Right ventricle myocardium inferior (tissue), 1 donor: ENCODE measurements around the gene ASB2. TPM values are rescaled to one million over a fixed set of nuclear protein-coding genes. Genes with fewer than 3 reads are reported as not detected.

Experiments
- ATAC-seq: fragments of 200-7000 bp; cut with Tn5 transposase; one replicate; pipeline ENCODE4 v1.9.1; 2020; ENCODE audit warnings: mild to moderate bottlenecking, moderate library complexity
- DNase-seq: peaks from one replicate; pipeline ENCODE4 v3.0.0; 2021; ENCODE audit errors: missing footprints
- intact Hi-C: fragments of 100-400 bp; cut with DNase I; formaldehyde crosslinking; loops from one replicate; pipeline ENCODE4 v1.11.0; 2022
- total RNA-seq: library from RNA; stranded (reverse); fragmentation: NEBNext Ultra II Directional; extraction: Animal tissue kit (Norgen Biotek cat#: 25700); gene quantifications from one replicate; pipeline ENCODE4 v1.2.1, GENCODE V29; 2021
- donor health status: DM: no; HTN: yes; CAD: no; lungs with severe emphysema.

The ASB2 gene
- total RNA-seq, 1 donor from 2014 or later, result 294 TPM

- intact Hi-C loops, result no loop called here
- DNase-seq, result no peak
- ATAC-seq, result no peak
These were observed 27.0 kb upstream of the ASB2 start for GRCh38 chr14:94003397-94003796.

- DNase-seq (peak; percentile 70), ATAC-seq (peak; percentile 79)
- intact Hi-C loops, result loop anchor here (2.0 kb wide), 1 partner anchor 63 kb away; no protein-coding TSS in a partner anchor
These were observed 25.4 kb upstream of the ASB2 start for GRCh38 chr14:94001501-94002396.

GRCh38 chr14:94001016-94001415, 24.6 kb upstream of the ASB2 start:
- peak; percentile 53 for DNase-seq
- intact Hi-C loops, result loop anchor here (2.0 kb wide), 1 partner anchor 62 kb away; no protein-coding TSS in a partner anchor
- no peak for ATAC-seq

- peak; percentile 61 for DNase-seq
- intact Hi-C loops, result loop anchor here (2.0 kb wide), 1 partner anchor 61 kb away; no protein-coding TSS in a partner anchor
These were observed 23.9 kb upstream of the ASB2 start for GRCh38 chr14:94000267-94000666.

DNA sequence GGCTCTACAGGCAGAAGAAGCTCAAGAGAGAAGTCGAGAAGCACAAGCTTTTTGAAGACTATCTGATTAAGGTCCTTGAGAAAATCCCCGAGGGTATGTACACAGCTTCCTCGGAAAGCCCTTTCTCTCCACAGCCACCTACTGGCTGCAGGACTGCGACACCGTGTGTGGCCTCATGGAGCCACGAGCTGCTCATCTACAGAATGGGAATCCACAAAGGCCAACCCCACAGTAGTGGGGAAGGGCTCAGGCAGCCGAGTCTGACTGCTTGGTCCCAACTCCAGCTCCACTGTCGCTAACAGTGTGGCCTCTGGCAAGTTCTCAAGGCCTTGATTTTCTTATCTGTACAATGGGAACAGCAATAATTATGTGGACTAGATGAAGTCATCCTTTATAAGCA, 23.2 kb upstream of the ASB2 start:
- peak; percentile 46 for DNase-seq
- intact Hi-C loops, result loop anchor here (5.0 kb wide), 1 partner anchor 42 kb away; no protein-coding TSS in a partner anchor
- no peak for ATAC-seq

More at GRCh38 chr14:94000267-94000666, 23.9 kb upstream of the ASB2 start:
- ATAC-seq, result no peak

DNA sequence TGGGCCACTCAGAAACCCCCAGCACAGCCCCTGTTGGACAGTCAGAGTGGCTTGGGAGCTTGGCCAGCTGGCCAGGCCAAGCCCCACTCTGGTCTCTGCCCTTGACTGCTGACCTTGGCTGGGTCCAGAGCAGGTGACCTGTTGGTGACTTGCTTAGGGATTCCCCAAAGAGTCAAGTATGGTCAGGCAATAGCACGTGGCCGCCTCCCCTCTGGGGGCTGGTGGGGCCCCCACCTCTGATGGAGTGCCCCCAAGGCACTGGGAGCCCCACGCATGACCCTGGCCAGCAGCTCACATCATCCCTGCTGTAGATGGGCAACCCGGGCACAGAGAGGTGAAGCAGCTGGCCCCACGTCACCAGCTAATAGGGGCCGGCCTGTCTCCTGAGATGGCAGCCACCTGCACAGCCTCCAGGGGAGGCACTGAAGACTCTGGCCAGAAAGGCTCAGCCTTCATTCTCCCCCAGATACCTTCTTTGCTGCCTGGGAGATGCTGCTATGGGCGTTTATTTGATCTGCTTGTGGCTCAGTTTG, 22.6 kb upstream of the ASB2 start:
- no peak for ATAC-seq
- DNase-seq, result peak; percentile 26
- intact Hi-C loops, result loop anchor here (5.0 kb wide), 1 partner anchor 42 kb away; no protein-coding TSS in a partner anchor

DNA sequence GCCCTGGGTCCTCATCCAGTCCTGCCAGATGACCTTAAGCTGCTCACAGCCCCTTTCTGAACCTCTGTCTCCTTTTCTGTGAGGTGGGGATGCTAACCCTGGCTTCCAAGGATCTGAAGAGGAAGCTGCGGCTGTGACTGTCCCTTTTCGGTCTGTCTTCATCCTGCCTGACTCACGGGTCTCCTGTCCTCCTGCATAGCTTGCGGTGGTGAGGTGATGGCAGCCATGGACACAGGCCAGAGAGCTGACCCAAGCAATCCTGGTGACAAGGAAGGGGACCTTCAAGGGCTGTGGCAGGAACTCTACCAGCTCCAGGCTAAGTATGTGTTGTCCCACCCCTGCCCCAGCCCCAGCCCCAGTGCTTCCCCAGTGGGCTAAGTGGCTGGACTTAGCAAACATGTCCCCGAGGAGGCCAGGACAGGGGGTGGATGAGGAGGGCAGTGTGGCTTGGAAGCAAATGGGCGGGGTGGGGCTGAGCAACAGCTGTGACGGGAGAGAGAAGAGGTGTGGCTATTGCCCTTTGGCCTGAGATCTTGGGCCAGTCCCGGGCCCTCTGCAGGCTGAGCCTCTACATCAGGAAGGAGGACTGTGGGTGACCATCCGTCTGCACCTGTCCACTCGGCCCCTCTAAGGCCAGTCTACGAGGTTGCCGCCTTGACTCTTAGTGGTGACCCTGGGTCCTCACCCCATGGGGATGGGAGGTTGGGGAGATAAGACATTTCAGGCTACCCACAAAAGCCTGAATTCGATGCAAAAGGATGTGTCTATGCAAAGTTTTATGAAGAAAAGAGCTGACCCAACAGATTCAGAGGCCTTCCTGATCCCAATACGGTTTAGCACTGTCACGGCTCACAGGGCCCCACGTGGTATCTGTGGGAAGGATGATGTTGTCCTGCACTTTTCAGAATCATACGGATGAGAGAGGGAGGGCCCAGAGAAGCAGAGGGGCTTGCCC, 21.8 kb upstream of the ASB2 start:
- no peak for ATAC-seq
- intact Hi-C loops, result loop anchor here (5.0 kb wide), 1 partner anchor 41 kb away; no protein-coding TSS in a partner anchor
- DNase-seq, result peak; percentile 42

- intact Hi-C loops, result loop anchor here (5.0 kb wide), 1 partner anchor 40 kb away; no protein-coding TSS in a partner anchor
- DNase-seq, result no peak
These were observed 20.7 kb upstream of the ASB2 start, which contains the start of gene CCDC197 for GRCh38 chr14:93997082-93997481. Gene CCDC197 (plus strand): TSS chr14:93997301. CDS start chr14:93998132, 831 bp downstream.

GRCh38 chr14:93996130-93996695, 19.8 kb upstream of the ASB2 start:
- DNase-seq (no peak), ATAC-seq (no peak)
- intact Hi-C loops, result loop anchor here (5.0 kb wide), 1 partner anchor 39 kb away; no protein-coding TSS in a partner anchor

More at GRCh38 chr14:93997082-93997481, 20.7 kb upstream of the ASB2 start, which contains the start of gene CCDC197:
- ATAC-seq, result no peak

GRCh38 chr14:93994919-93995682, 18.7 kb upstream of the ASB2 start:
- intact Hi-C loops, result loop anchor here (5.0 kb wide), 1 partner anchor 38 kb away; no protein-coding TSS in a partner anchor
- DNase-seq (peak; percentile 80), ATAC-seq (peak; percentile 41)

- no peak for ATAC-seq
- DNase-seq, result no peak
- intact Hi-C loops, result no loop called here
These were observed 17.0 kb upstream of the ASB2 start for GRCh38 chr14:93993382-93993781.

DNA sequence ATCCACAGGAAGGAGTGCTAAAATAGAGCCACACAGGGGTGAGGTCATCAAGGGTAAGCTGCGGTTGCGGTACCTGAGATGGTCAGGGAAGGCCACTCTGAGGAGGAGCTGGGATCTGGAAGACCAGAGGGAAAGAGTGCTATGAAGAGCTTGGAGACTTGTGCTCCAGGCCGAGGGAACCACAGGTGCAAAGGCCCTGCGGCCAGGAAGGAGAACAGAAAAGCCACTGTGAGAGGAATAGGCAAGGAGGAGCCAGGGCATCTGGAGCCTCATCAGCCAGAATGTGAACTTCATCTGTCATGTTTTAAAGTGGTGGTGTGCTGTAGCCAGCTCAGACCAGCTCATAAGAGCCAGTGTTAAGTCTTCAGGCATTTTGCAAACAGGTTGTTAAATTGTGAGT, 15.3 kb upstream of the ASB2 start:
- intact Hi-C loops, result no loop called here
- DNase-seq (no peak), ATAC-seq (no peak)

DNA sequence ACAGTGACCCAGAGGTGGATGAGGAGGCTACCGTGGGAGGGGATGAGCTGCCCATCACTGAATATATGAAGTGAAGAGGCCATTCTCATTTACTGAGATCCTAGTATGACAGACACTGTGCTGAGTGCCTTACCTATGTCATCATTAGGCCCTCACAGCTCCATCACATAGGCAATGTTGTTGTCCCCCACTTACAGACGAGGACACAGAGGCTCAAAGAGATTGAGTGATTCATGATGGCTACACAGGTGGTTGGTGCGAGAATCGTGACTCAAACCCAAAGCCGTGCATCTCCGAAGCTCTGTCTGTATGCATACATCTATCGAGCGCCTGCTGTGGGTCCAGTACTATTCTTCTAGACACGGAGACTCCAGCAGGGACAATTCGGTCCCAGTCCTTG, 14.8 kb upstream of the ASB2 start:
- intact Hi-C loops, result no loop called here
- no peak for ATAC-seq
- no peak for DNase-seq

DNA sequence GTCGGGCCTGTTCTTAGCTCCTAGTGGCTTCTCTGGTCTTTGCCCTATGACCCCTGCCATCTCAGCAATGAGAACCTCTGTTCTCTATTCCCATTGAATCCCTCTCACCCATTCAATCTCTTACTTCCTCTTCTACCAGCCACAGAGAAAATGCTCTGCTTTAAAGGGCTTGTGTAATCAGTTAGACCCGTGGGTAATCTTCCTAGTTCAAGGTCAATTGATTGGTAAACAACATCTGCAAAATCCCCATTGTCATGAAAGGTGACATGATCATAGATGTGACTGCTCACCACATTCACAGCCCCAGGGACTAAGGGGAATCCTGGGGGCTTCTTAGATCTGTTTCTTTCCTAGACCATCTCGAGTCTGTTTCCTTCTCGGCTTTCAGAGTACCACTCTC, 13.6 kb upstream of the ASB2 start:
- ATAC-seq (no peak), DNase-seq (no peak)
- intact Hi-C loops, result no loop called here

DNA sequence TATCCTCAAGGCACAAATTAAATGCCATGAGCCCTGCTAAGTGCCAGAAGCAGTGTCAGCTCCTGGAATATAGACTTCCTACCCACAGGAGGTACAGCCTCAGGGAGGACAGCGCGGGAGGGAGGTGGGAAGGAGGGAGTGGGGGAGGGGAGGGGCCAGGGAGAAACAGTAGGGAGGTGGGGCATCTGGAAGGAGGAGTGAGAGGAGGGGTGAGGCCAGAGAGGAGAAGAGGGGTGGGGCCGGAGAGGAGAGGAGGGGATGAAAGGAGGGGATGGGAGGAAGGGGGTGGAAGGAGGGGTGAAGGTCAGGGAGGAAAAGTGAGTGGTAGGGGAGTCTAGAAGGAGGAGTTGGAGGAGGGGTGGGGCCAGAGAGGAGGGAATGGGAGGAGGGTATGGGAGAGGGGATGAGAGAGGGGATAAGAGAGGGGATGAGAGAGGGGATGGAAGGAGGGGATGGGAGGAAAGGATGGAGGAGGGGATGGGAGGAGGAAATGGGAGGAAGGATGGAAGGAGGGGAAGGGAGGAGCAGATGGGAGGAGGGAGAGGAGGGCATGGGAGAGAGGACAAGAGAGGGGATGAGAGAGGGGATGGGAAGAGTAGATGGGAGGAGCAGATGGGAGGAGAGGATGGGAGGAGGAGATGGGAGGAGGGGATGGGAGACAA, 11.6 kb upstream of the ASB2 start:
- ATAC-seq, result no peak

GRCh38 chr14:93987376-93987775, 11.0 kb upstream of the ASB2 start:
- DNase-seq, result no peak
- peak; percentile 49 for ATAC-seq
- intact Hi-C loops, result no loop called here

More for the DNA sequence above, 11.6 kb upstream of the ASB2 start:
- no peak for DNase-seq
- intact Hi-C loops, result no loop called here

DNA sequence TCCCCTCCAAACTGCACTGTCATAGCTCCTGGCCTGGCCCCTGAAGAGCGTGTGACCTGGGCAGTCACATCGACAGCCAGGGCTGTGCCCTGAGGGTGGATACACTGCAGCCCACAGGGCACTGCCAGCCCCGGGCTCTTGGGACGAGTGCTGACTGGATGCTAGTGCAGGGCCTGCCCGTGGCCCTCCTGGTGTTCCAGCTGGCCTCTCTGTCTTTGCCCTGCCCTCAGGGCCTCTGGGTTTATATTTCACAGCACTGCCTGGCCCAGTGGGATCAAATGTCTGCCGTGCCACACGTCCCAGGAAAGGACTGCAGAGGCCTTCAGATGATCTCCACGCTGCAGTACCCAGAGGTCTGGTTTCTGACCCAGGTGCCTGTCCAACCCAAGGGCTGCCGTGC, 10.6 kb upstream of the ASB2 start:
- intact Hi-C loops, result no loop called here
- ATAC-seq (peak; percentile 89), DNase-seq (peak; percentile 83)
